Stimulated activated CD8-positive, alpha-beta memory T cell treated with anti-CD3 and anti-CD28 coated beads, Interleukin-4, amount 100 ng/mL, for 1 hour (primary cell): ENCODE results near the gene LCE2A.
"Not testable (repeated sequence)": the region's sequence is repeated elsewhere in the genome, so short reads cannot be mapped to it uniquely, and the experiment has no call there.

Source experiments
- DNase-seq, 2 donors: peaks; one replicate each; pipeline ENCODE4 v3.0.0-alpha.2; 2020; ENCODE audit warnings: low read depth in 2 of 2, low spot score in 1 of 2

LCE2A gene

GRCh38 chr1:152697701-152698600 is at the start of gene LCE2A:
Gene LCE2A (plus strand): TSS chr1:152698345. CDS start chr1:152698902, 557 bp downstream.
- no peak for DNase-seq

- DNase-seq = peak in 1 of 2 donors; percentile 3
These were observed 44.0 kb upstream of the LCE2A start for GRCh38 chr1:152654110-152654509.

GRCh38 chr1:152656459-152656858 is 41.7 kb upstream of the LCE2A start:
- DNase-seq = no peak

- DNase-seq = no peak
These were observed 40.5 kb upstream of the LCE2A start for GRCh38 chr1:152657677-152658076.

- DNase-seq = no peak
These were observed 39.5 kb upstream of the LCE2A start for GRCh38 chr1:152658649-152659048.

GRCh38 chr1:152663098-152663497 is 35.0 kb upstream of the LCE2A start, which contains the start of gene LCE2D:
Gene LCE2D (plus strand): TSS chr1:152663380. CDS start chr1:152664106, 726 bp downstream.
- no peak for DNase-seq

GRCh38 chr1:152666171-152666570 is 32.0 kb upstream of the LCE2A start:
- DNase-seq = not testable (repeated sequence)

- no peak for DNase-seq
These were observed 30.5 kb upstream of the LCE2A start for GRCh38 chr1:152667648-152668047.

GRCh38 chr1:152673016-152673415 is 25.1 kb upstream of the LCE2A start:
- no peak for DNase-seq

- not testable (repeated sequence) for DNase-seq
These were observed 23.2 kb upstream of the LCE2A start, which contains the start of gene LCE2C for GRCh38 chr1:152674983-152675382. Gene LCE2C (plus strand): TSS chr1:152675279. CDS start chr1:152676016, 737 bp downstream.

- no peak for DNase-seq
These were observed 18.7 kb upstream of the LCE2A start for GRCh38 chr1:152679459-152679858.

GRCh38 chr1:152681616-152682015 is 16.5 kb upstream of the LCE2A start:
- DNase-seq = no peak

GRCh38 chr1:152683846-152684245 is 14.3 kb upstream of the LCE2A start:
- no peak for DNase-seq

- not testable (repeated sequence) for DNase-seq
These were observed 12.3 kb upstream of the LCE2A start, which contains the start of gene LCE2B for GRCh38 chr1:152685823-152686222. Gene LCE2B (plus strand): TSS chr1:152686123. CDS start chr1:152686844, 721 bp downstream.

- no peak for DNase-seq
These were observed 1.6 kb downstream of the LCE2A start for GRCh38 chr1:152699746-152700145.

- DNase-seq = no peak
These were observed 9.7 kb downstream of the LCE2A start, which contains the start of gene LCE4A for GRCh38 chr1:152707860-152708259. Gene LCE4A (plus strand): TSS chr1:152708160. CDS start chr1:152709076, 916 bp downstream.

- DNase-seq = no peak
These were observed 20.1 kb downstream of the LCE2A start for GRCh38 chr1:152718238-152718637.

- DNase-seq = no peak
These were observed 27.1 kb downstream of the LCE2A start for GRCh38 chr1:152725261-152725660.

GRCh38 chr1:152728986-152729385 is 30.8 kb downstream of the LCE2A start:
- no peak for DNase-seq

- DNase-seq = no peak
These were observed 37.5 kb downstream of the LCE2A start for GRCh38 chr1:152735648-152736047.

GRCh38 chr1:152737997-152738396 is 39.9 kb downstream of the LCE2A start:
- no peak for DNase-seq

- DNase-seq = no peak
These were observed 41.7 kb downstream of the LCE2A start for GRCh38 chr1:152739841-152740240.
